ENCODE results near the gene KIAA1217. TPM values are rescaled to one million over a fixed set of nuclear protein-coding genes. Genes with fewer than 3 reads are reported as not detected.

The KIAA1217 gene
- total RNA-seq, 1 experiment from 2014 or later = 171 TPM

- Histone ChIP-seq H3K4me1 (peaks cover 34% of the 10 kb centered on the region), H3K27me3 (replicated peaks; ENCODE audit: control insufficient read depth, insufficient read depth, low read length) (no peaks in the 10 kb centered on the region), H3K36me3 (ENCODE audit: control insufficient read depth, insufficient read depth, low read length) (no peaks in the 10 kb centered on the region), H3K4me3 (ENCODE audit: low read depth, low read length) (no peak overlapping the region), H3K9me3 (no peaks in the 10 kb centered on the region)
- Mint-ChIP-seq H3K4me1 (ENCODE audit: low read depth, unreplicated experiment) (peaks cover 36% of the 10 kb centered on the region), H3K9me3 (ENCODE audit: unreplicated experiment) (no peaks in the 10 kb centered on the region), H3K27me3 (ENCODE audit: insufficient read depth, unreplicated experiment) (no peaks in the 10 kb centered on the region), H3K36me3 (ENCODE audit: insufficient read depth, unreplicated experiment) (peaks cover 43% of the 10 kb centered on the region), H3K27ac (ENCODE audit: unreplicated experiment) (no peak overlapping the region), H3K4me3 (ENCODE audit: unreplicated experiment) (no peak overlapping the region)
- POLR2A ChIA-PET = no interaction called here
- DNase-seq = no peak
- CTCF ChIA-PET = no interaction called here
- intact Hi-C loops (cut with micrococcal nuclease; ENCODE audit: unreplicated experiment) = no loop called here
- TF ChIP-seq CTCF (IDR thresholded peaks at IDR 0.05; ENCODE audit: insufficient read depth in 1 of 2, low read depth in 1 of 2, low read length in 1 of 2, severe bottlenecking in 1 of 2, unreplicated experiment in 1 of 2) = no peak
- BruUV-seq (replicated peaks) = no TSS peak
Observed at GRCh38 chr10:24269476-24269875, 60.5 kb downstream of the KIAA1217 start.

- no TSS peak for BruUV-seq (replicated peaks)
- no peaks in the 10 kb centered on the region for H3K9me3 ChIP-seq
Observed at GRCh38 chr10:24272374-24272773, 63.4 kb downstream of the KIAA1217 start.

GRCh38 chr10:24277277-24277676 is 68.3 kb downstream of the KIAA1217 start:
- intact Hi-C loops (cut with micrococcal nuclease; ENCODE audit: unreplicated experiment) = no loop called here
- H3K36me3 Mint-ChIP-seq (ENCODE audit: insufficient read depth, unreplicated experiment) = peaks cover 52% of the 10 kb centered on the region
- no peaks in the 10 kb centered on the region for H3K27me3 Mint-ChIP-seq (ENCODE audit: insufficient read depth, unreplicated experiment)
- DNase-seq = no peak
- no TSS peak for BruUV-seq (replicated peaks)
- TF ChIP-seq CTCF (IDR thresholded peaks at IDR 0.05; ENCODE audit: insufficient read depth in 1 of 2, low read depth in 1 of 2, low read length in 1 of 2, severe bottlenecking in 1 of 2, unreplicated experiment in 1 of 2) = no peak
- ChIA-PET CTCF (no interaction called here), POLR2A (no interaction called here)
- Histone ChIP-seq H3K4me1 (peaks cover 13% of the 10 kb centered on the region), H3K36me3 (ENCODE audit: control insufficient read depth, insufficient read depth, low read length) (no peaks in the 10 kb centered on the region; the same call in 1 of the 2 replicates), H3K9me3 (no peaks in the 10 kb centered on the region), H3K4me3 (ENCODE audit: low read depth, low read length) (no peak overlapping the region), H3K27me3 (replicated peaks; ENCODE audit: control insufficient read depth, insufficient read depth, low read length) (no peaks in the 10 kb centered on the region)
- H3K9me3 Mint-ChIP-seq (ENCODE audit: unreplicated experiment) = peaks cover 2% of the 10 kb centered on the region
- peak overlapping the region; percentile 63 for H3K27ac Mint-ChIP-seq (ENCODE audit: unreplicated experiment)
- H3K4me3 Mint-ChIP-seq (ENCODE audit: unreplicated experiment) = no peak overlapping the region
- peaks cover 29% of the 10 kb centered on the region for H3K4me1 Mint-ChIP-seq (ENCODE audit: low read depth, unreplicated experiment)

More at GRCh38 chr10:24272374-24272773, 63.4 kb downstream of the KIAA1217 start:
- peak in 1 of 2 experiments; percentile 41 for DNase-seq
- Mint-ChIP-seq H3K4me1 (ENCODE audit: low read depth, unreplicated experiment) (peaks cover 31% of the 10 kb centered on the region), H3K27me3 (ENCODE audit: insufficient read depth, unreplicated experiment) (no peaks in the 10 kb centered on the region), H3K36me3 (ENCODE audit: insufficient read depth, unreplicated experiment) (peaks cover 47% of the 10 kb centered on the region), H3K9me3 (ENCODE audit: unreplicated experiment) (no peaks in the 10 kb centered on the region), H3K4me3 (ENCODE audit: unreplicated experiment) (peak overlapping the region; percentile 57), H3K27ac (ENCODE audit: unreplicated experiment) (peak overlapping the region; percentile 45)
- H3K4me1 ChIP-seq = peaks cover 32% of the 10 kb centered on the region
- intact Hi-C loops (cut with micrococcal nuclease; ENCODE audit: unreplicated experiment) = loop anchor here (1.0 to 5.0 kb wide), 4 partner anchors 21 to 65 kb away; partner anchors contain the start of gene KIAA1217
- POLR2A ChIA-PET = interaction anchor here (0.9 to 1.1 kb wide), 2 partner anchors 20 to 63 kb away, joined by 4 to 5 read pairs; partner anchors contain the start of gene KIAA1217
- no peaks in the 10 kb centered on the region for H3K27me3 ChIP-seq (replicated peaks; ENCODE audit: control insufficient read depth, insufficient read depth, low read length)
- CTCF ChIA-PET = interaction anchor here (0.9 kb wide), 1 partner anchor 21 kb away, joined by 3 read pairs; no protein-coding TSS in a partner anchor
- H3K36me3 ChIP-seq (ENCODE audit: control insufficient read depth, insufficient read depth, low read length) = no peaks in the 10 kb centered on the region
- TF ChIP-seq CTCF (IDR thresholded peaks at IDR 0.05; ENCODE audit: insufficient read depth in 1 of 2, low read depth in 1 of 2, low read length in 1 of 2, severe bottlenecking in 1 of 2, unreplicated experiment in 1 of 2) = no peak
- H3K4me3 ChIP-seq (ENCODE audit: low read depth, low read length) = no peak overlapping the region

Data from Caco-2 (cell line).